ENCODE results near the gene SHCBP1.
A peak's percentile ranks its signal among the peaks of the same experiment; 100 is the strongest.

Gene SHCBP1, protein sequence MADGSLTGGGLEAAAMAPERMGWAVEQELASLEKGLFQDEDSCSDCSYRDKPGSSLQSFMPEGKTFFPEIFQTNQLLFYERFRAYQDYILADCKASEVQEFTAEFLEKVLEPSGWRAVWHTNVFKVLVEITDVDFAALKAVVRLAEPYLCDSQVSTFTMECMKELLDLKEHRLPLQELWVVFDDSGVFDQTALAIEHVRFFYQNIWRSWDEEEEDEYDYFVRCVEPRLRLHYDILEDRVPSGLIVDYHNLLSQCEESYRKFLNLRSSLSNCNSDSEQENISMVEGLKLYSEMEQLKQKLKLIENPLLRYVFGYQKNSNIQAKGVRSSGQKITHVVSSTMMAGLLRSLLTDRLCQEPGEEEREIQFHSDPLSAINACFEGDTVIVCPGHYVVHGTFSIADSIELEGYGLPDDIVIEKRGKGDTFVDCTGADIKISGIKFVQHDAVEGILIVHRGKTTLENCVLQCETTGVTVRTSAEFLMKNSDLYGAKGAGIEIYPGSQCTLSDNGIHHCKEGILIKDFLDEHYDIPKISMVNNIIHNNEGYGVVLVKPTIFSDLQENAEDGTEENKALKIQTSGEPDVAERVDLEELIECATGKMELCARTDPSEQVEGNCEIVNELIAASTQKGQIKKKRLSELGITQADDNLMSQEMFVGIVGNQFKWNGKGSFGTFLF

DNA sequence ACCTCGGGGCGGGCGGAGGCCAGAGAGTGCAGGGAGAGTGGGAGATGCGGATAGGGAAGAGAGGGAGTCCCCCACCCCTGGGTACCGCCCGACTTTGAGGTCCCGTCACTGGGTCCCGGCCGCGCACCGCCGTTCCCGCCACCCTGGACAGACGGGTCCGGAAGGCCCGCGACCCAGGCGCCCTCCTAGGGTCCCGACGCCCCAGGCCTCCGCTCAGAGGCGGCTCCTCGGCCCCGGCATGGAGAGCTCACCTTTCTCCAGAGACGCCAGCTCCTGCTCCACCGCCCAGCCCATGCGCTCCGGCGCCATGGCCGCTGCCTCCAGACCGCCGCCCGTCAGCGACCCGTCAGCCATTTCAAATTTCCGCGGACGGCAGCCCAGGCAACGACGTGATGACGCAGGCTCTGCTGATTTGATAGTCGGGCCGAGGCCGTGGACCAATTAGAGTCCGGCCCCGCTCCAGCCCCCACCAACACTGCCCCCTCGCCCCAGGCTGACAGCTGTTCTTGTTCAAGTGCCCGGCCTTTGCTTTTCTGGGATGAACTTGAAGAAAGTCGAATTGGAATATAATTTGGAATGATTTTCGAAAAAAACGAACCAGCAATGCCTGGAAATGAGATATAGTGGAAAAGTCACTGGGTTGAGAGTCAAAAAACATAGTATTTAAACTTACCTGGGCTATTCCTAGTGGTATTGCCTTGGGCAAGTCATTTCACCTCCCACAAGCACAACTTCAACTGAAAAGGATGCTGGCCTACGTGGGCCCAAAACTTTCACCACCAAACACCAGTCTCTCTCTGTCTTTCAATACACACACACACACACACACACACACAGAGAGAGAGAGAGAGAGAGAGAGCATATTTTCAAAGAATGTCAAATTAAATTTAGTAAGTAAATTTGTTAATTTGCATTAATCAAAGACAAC is at the start of gene SHCBP1:
TSS of gene SHCBP1 (minus strand) at position 374 of the 928 bp plus-strand sequence. CDS start at position 354, 20 bp downstream.
- Mint-ChIP-seq H3K27me3 (no peaks in the 10 kb centered on the region), H3K4me3 (peak within 1 kb of the TSS; percentile 89), H3K4me1 (peaks cover 19% of the 10 kb centered on the region), H3K36me3 (ENCODE audit: insufficient read depth) (peaks cover 8% of the 10 kb centered on the region), H3K27ac (ENCODE audit: low read depth) (peak within 1 kb of the TSS; percentile 91), H3K9me3 (no peaks in the 10 kb centered on the region)
- DNase-seq (ENCODE audit: low spot score in 2 of 2) (peak; percentile 26 to 34), ATAC-seq (replicated peaks; ENCODE audit: extremely low read depth, poor library complexity, severe bottlenecking) (peak; percentile 77)

DNA sequence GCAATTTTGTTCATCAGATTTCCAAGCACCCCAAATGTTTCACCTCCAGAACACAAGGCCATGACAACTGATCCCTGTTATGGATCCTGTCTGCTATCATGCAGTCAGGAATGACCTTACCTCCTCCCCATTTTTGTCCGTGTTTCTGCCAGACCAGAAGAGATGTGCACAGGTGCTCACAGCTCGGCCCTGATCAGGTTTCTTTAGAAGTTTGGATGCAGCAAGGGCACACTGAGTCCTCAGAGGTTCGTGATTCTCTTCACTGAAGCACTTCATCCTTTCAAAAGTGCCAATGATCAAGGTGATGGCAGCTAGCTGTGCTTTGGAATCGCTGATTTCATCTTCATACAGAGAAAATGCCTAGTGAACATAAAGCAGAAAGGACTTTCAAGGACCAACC is 40.9 kb upstream of the SHCBP1 start:
- H3K27me3 Mint-ChIP-seq: no peaks in the 10 kb centered on the region
- no peak overlapping the region for H3K27ac Mint-ChIP-seq (ENCODE audit: low read depth)

DNA sequence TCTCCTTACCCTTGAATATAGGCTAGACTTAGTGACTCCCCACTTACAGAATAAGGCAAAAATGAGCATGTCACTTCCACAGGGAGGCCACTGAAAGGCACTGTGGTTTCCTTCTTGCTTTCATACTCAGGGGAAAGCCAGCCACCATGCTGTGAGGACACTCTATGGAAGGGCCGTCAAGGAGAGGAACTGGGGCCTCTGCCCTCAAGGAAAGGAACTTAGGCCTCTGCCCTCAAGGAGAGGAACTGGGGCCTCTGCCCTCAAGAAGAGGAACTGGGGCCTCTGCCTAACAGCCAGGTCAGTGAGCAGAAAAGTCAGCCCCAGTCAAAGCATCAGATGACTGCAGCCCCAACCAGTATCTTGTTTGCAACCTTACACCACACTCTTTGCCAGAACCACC is 37.7 kb upstream of the SHCBP1 start:
- DNase-seq (ENCODE audit: low spot score in 2 of 2): no peak
- Mint-ChIP-seq H3K4me3 (no peak overlapping the region), H3K4me1 (peaks cover 5% of the 10 kb centered on the region), H3K27ac (ENCODE audit: low read depth) (peak overlapping the region; percentile 53), H3K27me3 (no peaks in the 10 kb centered on the region), H3K9me3 (no peaks in the 10 kb centered on the region), H3K36me3 (ENCODE audit: insufficient read depth) (peaks cover 42% of the 10 kb centered on the region)
- peak; percentile 36 for ATAC-seq (replicated peaks; ENCODE audit: extremely low read depth, poor library complexity, severe bottlenecking)

More for the DNA sequence above, 40.9 kb upstream of the SHCBP1 start:
- peaks cover 5% of the 10 kb centered on the region for H3K4me1 Mint-ChIP-seq
- no peak for ATAC-seq (replicated peaks; ENCODE audit: extremely low read depth, poor library complexity, severe bottlenecking)
- H3K9me3 Mint-ChIP-seq: no peaks in the 10 kb centered on the region
- peaks cover 64% of the 10 kb centered on the region for H3K36me3 Mint-ChIP-seq (ENCODE audit: insufficient read depth)
- H3K4me3 Mint-ChIP-seq: no peak overlapping the region
- DNase-seq (ENCODE audit: low spot score in 2 of 2): no peak

DNA sequence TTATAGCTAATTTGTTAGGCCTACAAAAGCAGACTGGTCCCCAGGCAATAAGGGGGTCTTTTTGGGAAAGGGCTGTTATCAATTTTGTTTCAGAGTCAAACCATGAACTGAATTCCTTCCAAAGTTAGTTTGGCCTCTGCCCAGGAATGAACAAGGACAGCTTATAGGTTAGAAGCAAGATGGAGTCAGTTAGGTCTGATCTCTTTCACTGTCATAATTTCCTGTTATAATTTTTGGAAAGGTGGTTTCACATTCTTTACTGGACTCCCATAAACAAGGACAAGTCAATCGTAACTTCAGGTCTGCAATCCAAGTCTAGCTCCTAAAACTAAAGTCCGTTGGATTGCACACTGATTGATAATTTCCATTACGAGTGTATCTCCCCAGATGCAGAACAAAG is 30.1 kb upstream of the SHCBP1 start:
- H3K36me3 Mint-ChIP-seq (ENCODE audit: insufficient read depth): peaks cover 4% of the 10 kb centered on the region
- DNase-seq (ENCODE audit: low spot score in 2 of 2): no peak
- H3K4me1 Mint-ChIP-seq: no peaks in the 10 kb centered on the region
- H3K4me3 Mint-ChIP-seq: no peak overlapping the region
- no peaks in the 10 kb centered on the region for H3K27me3 Mint-ChIP-seq
- no peak overlapping the region for H3K27ac Mint-ChIP-seq (ENCODE audit: low read depth)
- H3K9me3 Mint-ChIP-seq: no peaks in the 10 kb centered on the region
- no peak for ATAC-seq (replicated peaks; ENCODE audit: extremely low read depth, poor library complexity, severe bottlenecking)

DNA sequence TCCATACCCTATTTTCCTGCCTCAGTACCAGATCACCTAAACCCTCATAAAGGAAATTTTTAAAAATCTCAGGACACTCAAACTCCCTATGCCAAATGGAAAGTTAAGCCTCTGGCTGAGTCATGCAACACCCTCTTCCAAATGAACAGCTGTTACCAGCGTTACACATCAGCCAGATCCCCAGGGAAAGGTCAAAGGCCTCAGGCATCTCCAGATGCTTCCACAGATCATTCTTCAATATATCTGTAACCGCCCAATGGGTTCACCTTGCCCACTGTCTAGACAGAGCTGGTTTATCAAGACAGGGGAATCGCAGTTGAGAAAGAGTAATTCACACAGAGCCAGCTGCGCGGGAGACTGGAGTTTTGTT is 29.1 kb upstream of the SHCBP1 start:
- Mint-ChIP-seq H3K27me3 (no peaks in the 10 kb centered on the region), H3K27ac (ENCODE audit: low read depth) (no peak overlapping the region), H3K36me3 (ENCODE audit: insufficient read depth) (peaks cover 4% of the 10 kb centered on the region), H3K9me3 (no peaks in the 10 kb centered on the region), H3K4me3 (no peak overlapping the region), H3K4me1 (no peaks in the 10 kb centered on the region)
- ATAC-seq (replicated peaks; ENCODE audit: extremely low read depth, poor library complexity, severe bottlenecking): no peak
- no peak for DNase-seq (ENCODE audit: low spot score in 2 of 2)

DNA sequence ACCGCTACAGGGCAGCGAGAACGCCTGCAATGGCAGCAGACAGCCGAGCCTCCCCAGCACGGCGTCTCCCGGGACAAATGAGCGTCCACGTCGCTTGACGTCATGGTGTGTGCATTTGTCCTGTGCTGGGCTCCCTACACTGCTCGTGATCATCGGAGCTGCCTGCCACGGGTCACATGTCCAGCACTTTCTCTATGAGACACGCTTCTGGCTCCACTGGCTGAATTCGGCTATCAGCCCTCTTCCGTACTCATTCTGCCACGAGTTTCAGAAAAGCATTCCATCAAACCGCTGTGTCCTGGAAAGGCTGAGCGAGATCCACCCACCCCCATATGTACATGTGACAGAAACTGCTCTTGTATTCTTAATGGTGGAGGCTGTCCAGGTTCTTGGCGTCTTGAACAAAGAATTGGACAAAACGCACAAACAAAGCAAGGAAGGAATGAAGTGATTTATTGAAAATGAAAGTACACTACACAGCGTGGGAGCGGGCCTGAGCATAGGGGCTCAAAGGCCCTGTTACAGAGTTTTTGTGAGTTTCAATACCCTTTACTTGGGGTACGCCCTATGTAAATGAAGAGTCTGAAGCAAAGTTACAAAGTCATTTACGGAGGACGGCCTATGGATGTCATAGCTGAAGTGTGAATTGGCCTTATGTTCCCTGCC is 28.5 kb upstream of the SHCBP1 start:
- Mint-ChIP-seq H3K36me3 (ENCODE audit: insufficient read depth) (peaks cover 4% of the 10 kb centered on the region), H3K4me1 (no peaks in the 10 kb centered on the region), H3K4me3 (no peak overlapping the region), H3K9me3 (no peaks in the 10 kb centered on the region), H3K27ac (ENCODE audit: low read depth) (no peak overlapping the region), H3K27me3 (no peaks in the 10 kb centered on the region)
- ATAC-seq (replicated peaks; ENCODE audit: extremely low read depth, poor library complexity, severe bottlenecking): no peak
- DNase-seq (ENCODE audit: low spot score in 2 of 2): no peak

DNA sequence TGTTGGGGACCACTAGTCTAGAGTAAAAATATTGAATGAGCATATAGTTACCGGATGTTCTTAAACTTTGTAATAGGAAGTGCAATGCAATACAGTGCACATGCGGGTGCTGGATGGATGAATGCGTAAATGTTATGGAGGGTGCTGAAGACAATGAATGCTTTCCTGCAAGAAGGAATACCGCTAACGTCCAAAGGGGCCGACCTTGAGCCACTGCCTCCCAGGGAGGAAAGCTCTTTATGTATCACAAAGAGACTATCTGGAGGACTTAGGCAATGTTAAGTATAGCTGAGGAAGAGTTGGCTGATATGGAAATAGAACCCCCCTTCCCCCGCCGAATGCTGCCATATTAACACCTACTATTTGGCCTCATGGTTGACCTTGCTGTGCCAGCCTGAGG is 27.5 kb upstream of the SHCBP1 start:
- Mint-ChIP-seq H3K36me3 (ENCODE audit: insufficient read depth) (peaks cover 4% of the 10 kb centered on the region), H3K4me3 (no peak overlapping the region), H3K27me3 (no peaks in the 10 kb centered on the region), H3K4me1 (no peaks in the 10 kb centered on the region), H3K9me3 (peaks cover 3% of the 10 kb centered on the region), H3K27ac (ENCODE audit: low read depth) (no peak overlapping the region)
- ATAC-seq (replicated peaks; ENCODE audit: extremely low read depth, poor library complexity, severe bottlenecking) (no peak), DNase-seq (ENCODE audit: low spot score in 2 of 2) (no peak)

DNA sequence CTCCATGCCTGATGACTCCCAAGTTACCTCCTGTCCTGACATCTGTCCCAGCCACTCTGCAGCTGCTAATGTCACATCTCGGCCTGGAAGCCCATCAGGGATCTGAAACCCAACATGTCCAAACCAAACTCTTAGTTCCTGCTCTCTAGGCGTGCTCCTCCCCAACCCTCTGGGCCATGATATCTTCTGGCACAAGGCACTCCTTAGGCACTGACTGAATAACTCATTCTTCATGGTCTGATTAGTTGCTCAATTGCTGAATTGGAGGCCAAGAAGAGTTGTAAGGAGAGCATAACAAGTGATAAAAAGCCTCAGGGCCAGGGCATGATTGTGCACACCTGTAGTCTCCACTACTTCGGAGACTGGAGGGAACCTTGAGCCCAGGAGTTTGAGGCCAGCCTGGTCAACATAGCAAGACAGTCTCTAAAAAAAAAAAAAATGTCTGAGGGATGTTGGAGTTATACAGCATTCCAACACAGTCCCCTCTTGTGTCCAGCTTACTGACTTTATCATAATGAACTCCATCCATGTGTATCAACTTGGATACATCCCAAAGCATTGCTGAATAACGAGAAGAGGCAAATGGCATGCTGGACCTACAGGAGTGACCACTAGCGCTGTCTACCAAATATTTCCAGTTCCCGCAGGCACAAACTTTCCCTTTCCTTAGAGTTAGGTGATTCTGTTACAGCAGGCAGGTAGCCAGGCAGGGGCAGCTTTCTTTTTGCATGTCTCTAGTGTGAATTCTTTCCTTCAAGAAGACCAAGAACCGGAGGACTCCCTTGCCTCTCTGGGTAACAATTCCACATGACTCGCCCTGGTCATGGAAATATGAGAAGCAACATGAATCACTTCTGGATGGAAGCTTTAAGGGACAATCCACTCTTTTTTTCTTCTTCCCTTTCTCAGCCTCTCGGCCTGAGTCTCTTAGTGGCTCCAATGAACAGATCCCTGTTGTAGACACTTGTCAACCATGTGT is 18.1 kb upstream of the SHCBP1 start:
- Mint-ChIP-seq H3K4me3 (no peak overlapping the region), H3K4me1 (no peaks in the 10 kb centered on the region), H3K27ac (ENCODE audit: low read depth) (no peak overlapping the region), H3K36me3 (ENCODE audit: insufficient read depth) (peaks cover 2% of the 10 kb centered on the region), H3K27me3 (no peaks in the 10 kb centered on the region), H3K9me3 (peaks cover 6% of the 10 kb centered on the region)
- DNase-seq (ENCODE audit: low spot score in 2 of 2) (no peak), ATAC-seq (replicated peaks; ENCODE audit: extremely low read depth, poor library complexity, severe bottlenecking) (no peak)

DNA sequence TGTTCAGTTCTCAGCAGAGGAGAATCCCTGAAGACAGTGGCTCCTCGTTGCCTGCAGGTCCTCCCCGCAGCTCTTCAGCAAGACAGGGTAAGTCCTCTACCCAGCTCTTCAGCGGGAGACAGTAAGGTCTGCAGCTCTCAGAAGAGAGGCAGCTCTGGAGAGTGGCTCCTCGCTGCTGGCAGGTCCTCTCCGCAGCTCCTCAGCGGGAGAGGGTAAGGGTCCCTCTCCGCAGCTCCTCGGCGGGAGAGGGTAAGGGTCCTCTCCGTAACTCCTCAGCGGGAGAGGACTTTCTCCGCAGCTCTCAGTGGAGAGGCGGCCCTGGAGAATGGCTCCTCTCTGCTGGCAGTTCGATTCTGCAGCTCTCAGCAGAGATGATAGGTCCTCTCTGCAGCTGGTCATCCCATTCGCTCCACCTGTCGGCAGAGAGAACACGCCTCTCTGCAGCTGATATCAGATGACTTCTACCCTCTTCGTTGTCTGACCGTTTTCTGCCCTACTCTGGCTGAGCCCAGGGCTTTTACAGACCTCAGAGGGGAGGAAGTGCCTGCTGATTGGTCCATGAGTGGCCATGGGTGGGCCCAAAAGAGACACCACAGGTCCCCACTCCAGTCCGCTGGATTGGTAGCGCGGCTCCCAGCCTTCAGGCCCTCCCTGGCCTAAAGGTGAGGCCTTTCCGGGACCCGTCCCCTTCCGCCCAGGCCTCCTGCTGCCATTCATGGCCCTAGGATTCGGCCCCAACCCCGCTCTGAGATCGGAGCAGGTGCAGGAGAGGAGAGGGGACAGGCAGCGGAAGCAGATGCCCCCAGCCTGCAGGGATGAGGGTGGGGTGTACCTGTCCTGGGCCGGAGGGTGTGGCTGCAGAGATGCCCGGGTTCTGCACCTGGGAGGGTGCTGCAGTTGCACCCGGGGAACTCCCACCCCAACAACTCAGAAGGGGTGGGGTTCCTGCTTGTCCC is 11.9 kb upstream of the SHCBP1 start:
- no peaks in the 10 kb centered on the region for H3K36me3 Mint-ChIP-seq (ENCODE audit: insufficient read depth)
- no peak for DNase-seq (ENCODE audit: low spot score in 2 of 2)
- no peak for ATAC-seq (replicated peaks; ENCODE audit: extremely low read depth, poor library complexity, severe bottlenecking)
- H3K4me1 Mint-ChIP-seq: no peaks in the 10 kb centered on the region
- H3K27ac Mint-ChIP-seq (ENCODE audit: low read depth): no peak overlapping the region
- no peak overlapping the region for H3K4me3 Mint-ChIP-seq
- H3K9me3 Mint-ChIP-seq: no peaks in the 10 kb centered on the region
- no peaks in the 10 kb centered on the region for H3K27me3 Mint-ChIP-seq

DNA sequence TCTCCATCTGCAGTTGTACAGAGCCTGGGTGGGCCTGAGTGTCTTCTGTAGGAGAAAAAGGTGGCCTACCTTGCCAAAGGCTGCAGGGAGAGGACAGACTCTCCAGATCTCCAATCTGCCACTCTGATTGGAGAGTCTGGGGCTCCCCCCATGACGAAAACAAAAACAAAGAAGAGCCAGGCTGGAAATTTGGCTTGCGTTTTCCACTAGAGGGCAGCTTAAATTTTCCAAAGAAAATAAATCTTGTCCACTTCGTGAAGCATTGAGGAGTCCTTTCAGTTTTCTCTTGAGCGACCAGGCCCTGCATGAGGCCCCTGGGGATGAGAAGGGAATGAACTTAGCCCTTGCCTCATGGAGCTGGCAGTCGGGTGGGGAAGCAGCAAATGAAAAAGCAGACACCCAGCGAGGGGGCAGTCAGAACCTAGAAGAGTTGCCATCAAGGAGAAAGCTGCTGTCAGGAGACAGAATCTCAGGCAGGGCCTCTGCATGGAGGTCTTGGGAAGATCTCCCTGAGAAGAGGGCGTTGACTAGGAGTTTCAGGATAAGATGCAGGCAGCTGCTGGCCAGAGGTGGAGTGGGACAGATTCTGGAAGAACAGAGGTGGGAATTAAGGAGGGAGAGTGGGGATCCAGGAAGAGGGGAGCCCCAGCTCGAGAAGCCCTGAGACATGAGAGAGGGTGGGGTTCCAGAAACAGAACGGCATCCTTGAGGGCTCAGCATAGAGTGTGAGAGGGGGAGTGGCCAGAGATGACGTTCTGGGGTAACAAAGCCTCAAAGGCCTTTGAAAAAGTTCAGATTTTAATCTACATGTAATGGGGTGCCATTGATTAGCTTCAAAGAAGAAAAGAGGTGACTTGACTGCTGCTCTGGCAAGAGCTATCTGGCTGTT is 8.4 kb upstream of the SHCBP1 start:
- H3K4me3 Mint-ChIP-seq: no peak overlapping the region
- ATAC-seq (replicated peaks; ENCODE audit: extremely low read depth, poor library complexity, severe bottlenecking) (no peak), DNase-seq (ENCODE audit: low spot score in 2 of 2) (no peak)
- H3K9me3 Mint-ChIP-seq: no peaks in the 10 kb centered on the region
- H3K36me3 Mint-ChIP-seq (ENCODE audit: insufficient read depth): no peaks in the 10 kb centered on the region
- H3K27me3 Mint-ChIP-seq: no peaks in the 10 kb centered on the region
- H3K27ac Mint-ChIP-seq (ENCODE audit: low read depth): no peak overlapping the region
- no peaks in the 10 kb centered on the region for H3K4me1 Mint-ChIP-seq
